GM23248 (cell line): ENCODE data around the gene GSE1.

Experiments used
- EZH2 ChIP-seq: fragments of 200-600 bp; sonication (generic); IDR thresholded peaks from 2 replicates; pipeline ENCODE4 v1.6.1; 2018; ENCODE audit warnings: antibody characterized with exemption, mild to moderate bottlenecking; ENCODE audit not compliant: insufficient read depth, poor library complexity, severe bottlenecking
- EZH2phosphoT487 ChIP-seq: fragments of 200-600 bp; sonication (generic); IDR thresholded peaks from 2 replicates; pipeline ENCODE4 v1.6.1; 2018; ENCODE audit warnings: antibody characterized with exemption, moderate library complexity, mild to moderate bottlenecking, low read depth; ENCODE audit not compliant: insufficient read depth

DNA sequence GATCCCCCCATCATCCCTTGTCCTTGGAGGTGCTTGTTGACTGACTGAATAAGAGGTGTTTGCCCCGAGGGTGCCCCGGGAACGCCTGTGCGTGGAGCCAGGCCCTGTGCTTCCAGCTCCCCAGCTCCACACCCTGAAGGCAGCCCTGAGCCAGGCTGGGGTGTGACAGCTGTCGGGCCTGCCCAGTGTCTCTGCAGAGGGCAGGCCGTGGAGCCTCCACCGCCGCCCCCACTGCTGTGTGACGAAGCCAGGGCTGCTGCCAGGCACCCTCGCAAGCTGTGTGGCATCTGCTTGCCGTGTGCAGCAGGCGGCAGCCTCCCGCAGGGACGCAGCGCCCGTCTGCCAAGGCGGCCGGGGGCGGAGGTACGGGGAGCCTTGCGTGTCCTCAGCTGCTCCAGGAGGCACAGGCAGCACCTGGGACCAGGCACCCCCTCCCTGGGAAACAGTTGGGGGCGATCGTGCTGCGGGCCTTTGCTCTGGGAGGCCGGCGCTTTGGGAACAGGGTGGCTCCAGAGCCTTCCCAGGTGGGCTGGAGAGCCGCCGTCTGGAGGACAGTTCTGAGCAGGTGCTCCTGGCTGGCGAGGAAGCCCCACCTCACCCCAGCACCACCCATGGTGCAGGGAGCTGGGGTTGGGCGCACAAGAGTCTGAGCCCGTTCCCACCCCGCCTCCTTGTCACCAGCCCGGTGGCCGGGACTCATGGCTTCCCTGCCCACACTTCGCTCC, 26.6 kb downstream of the GSE1 start:
- TF ChIP-seq EZH2 = no peak
- no peak for TF ChIP-seq EZH2phosphoT487
